COR-L47 (cell line): Measurements from ENCODE around the gene KLHL7.
"Not testable (repeated sequence)": the region's sequence is repeated elsewhere in the genome, so short reads cannot be mapped to it uniquely, and the experiment has no call there.

Experiments
- DNase-seq: peaks from one replicate; lab custom pipeline; 2025; lab: John Stamatoyannopoulos, UW

Gene KLHL7

GRCh38 chr7:23108995-23109394 is 3.4 kb downstream of the KLHL7 start:
- DNase-seq: no peak

GRCh38 chr7:23109470-23109869 is 3.9 kb downstream of the KLHL7 start:
- no peak for DNase-seq

DNA sequence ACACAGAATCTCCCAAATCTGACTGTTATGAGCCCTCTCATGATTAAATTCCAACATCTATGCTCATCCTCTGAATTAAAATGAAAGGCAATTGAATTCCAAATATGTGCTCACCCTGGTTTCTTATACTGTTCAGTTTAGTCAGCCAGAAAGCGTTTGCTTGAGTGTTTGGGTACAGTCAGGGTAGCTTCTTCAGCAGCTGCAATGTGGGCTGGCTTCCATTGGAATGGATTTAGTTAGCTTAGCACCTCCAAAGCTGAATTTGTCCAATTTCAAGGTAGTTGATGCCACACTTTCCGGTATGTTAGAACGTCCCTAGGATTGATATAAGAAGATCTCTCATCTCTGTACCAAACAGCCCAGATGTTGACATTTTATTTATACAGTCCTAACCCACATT is 9.3 kb downstream of the KLHL7 start:
- no peak for DNase-seq

DNA sequence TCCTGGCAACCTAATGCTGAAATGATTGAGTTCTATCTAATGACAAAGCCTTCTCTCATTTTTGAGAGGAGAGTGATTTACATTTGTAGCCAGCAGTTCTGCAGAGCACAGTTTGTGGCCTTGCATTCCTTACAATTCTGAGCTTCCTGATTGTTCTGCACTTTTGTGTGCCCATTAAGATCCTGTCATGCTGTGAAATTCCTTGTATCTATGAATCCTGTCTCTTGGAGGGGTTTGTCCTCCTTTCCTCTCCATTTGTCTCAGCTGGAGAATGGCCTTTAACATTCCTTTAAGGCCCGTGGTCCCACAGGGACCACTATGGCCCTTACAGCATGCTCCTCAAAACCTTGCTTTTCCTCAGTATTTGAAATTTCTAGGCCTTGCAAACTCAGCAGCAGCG is 10.4 kb downstream of the KLHL7 start:
- DNase-seq: no peak

DNA sequence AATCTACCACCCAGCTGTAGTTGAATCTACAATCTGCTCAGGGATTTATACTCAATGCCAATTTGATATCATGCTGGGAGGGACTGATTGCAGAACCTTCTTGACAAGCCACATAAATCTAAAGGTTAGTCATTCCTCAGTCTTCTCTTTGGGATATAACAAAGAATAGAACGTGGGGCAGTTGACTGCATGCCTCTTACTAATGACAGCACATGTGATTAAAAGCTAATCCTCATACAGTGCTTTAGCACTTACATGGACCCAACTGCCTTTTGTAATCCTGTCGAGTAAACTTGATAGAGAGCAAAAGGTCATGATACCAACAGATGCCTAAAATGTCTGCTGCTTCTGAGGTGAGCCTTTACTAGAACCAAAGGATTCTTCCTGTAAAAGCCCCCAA is 12.3 kb downstream of the KLHL7 start:
- DNase-seq: no peak

GRCh38 chr7:23120106-23120505 is 14.5 kb downstream of the KLHL7 start:
- DNase-seq: no peak

DNA sequence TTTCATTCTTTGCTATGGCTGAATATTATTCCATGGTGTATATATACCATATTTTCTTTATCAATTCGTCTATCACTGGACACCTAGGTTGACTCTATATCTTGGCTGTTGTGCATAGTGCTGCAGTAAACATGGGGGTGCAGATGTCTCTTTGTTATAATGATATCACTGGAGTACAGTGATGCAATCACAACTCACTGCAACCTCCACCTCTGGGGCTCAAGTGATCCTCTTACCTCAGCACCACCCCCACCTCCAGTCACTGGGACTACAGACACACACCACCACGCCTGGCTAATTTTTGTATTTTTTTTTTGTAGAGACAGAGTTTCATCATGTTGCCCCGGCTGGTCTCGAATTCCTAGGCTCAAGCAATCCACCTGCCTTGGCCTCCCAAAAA is 15.6 kb downstream of the KLHL7 start:
- DNase-seq: no peak

DNA sequence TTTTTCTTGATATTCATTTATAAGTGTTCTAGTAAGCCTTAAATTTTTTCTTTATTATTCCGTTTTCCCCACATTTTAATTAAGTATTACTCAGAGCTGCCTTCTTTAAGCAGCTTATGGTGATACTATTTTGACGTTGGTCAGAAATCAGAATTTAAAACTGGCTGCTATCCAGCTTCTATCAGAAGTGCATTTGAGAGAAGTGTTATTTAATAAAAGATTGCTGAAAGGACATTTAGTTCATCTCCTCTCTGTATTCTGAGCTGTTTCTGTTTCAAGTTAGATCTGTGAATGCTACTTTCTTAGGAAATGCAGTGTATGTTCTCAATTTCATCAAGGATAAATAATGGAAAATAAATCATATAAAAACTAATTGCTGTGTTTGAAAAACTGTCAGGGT is 17.4 kb downstream of the KLHL7 start:
- DNase-seq: no peak

- no peak for DNase-seq
These were observed 17.9 kb downstream of the KLHL7 start for GRCh38 chr7:23123465-23123864.

DNA sequence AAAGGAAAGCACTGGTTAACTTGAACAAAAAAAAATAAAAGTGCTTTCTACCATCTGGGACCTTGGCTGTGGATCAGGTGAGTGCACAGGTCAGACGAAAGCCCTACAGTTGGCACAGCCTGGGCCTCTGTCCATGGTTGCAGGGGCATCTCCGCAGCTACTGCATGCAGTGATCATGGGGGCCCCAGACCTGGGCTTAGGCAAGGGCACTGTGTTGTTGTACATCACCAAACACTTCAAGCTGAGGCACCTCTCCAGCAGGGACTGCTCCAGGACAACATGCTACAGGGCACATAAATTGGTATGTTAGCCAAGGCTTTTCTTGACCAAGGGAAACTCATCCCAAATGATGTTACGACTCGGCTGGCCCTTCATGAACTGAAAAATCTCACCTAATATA is 23.5 kb downstream of the KLHL7 start:
- no peak for DNase-seq

DNA sequence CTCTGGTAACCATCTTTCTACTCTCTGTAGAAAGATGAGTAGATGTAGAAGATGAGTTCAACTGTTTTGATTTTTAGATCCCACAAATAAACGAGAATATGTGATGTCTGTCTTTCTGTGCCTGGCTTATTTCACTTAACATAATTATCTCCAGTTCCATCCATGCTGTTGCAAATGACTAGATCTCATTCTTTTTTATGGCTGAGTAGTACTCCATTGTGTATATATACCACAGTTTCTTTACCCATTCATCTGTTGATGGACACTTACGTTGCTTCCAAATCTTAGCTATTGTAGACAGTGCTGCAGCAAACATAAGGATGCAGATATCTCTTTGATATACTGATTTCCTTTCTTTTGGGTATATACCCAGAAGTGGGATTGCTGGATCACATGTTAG is 26.2 kb downstream of the KLHL7 start:
- not testable (repeated sequence) for DNase-seq

- DNase-seq: no peak
These were observed 28.2 kb downstream of the KLHL7 start for GRCh38 chr7:23133797-23134196.

DNA sequence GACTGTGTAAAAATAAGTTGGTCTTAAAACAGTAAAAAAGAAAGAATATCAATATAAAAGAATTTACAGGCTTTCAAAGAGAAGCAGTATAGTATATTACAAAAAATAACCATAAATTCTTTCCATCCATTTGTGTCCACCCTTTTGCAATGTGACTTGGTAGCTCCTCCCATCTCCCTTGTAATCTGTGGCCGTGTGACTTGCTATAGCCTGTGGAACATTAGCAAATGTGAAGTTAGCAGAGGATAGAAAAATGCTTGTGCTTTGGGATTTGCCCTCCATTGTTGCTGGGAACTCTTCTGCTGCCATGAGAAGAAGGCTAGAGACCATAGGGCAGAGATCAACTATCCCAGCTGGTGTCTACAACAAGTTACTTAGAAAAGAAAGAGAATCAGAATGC is 30.2 kb downstream of the KLHL7 start:
- DNase-seq: no peak

DNA sequence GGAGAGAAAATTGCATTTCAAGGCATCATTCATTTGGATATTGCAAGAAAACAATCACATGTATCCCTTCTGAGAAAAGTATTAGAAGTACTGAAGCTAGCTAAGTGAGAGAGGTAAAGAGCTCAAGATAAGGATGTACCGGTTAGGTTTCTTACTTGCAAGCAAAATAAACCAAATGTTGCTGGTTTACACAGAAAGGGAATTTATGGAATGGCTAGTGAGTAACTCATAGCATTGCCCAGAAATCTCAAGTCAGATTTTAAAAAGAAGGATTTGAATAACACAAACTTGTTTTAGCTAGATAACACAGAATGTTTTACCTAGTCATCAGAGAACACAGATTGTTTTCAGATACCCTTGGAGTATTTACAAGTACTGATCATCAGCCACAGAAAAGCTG is 30.6 kb downstream of the KLHL7 start:
- DNase-seq: no peak

DNA sequence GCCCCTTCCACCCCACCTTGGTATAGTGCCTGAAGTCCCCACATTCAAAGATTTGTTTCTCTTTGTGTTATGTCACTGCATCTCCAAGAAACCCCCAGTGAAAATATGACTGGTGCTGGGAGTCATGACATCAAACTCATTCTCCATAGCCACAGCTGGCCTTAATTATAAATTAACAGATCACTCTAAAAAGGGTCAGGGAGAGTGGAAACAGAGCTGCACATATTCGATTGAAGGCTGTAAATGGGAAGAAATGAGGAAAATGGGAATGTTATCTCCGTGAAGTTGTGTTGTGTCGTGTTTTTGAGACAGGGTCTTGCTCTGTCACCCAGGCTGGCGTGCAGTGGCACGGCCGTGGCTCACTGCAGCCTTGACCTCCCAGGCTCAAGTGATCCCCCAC is 52.1 kb downstream of the KLHL7 start:
- DNase-seq: no peak

DNA sequence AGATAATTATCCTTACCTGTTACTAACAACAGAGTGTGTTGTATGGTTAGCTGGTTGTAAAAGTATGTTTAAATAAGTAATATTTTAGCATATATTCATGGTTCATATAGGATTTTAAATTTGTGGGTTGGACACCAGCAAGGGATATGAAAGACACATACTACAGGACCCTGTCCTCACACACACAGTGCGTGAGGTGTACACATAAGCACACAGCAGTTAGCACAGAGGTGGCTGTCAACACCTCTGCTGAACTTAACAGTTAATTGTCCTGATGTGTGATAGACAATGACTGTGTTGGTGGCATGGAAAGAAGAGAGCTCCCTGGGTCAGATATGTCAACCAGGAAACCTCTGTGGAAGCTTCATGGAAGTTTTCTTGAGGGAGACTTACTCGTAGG is 53.0 kb downstream of the KLHL7 start:
- DNase-seq: no peak

DNA sequence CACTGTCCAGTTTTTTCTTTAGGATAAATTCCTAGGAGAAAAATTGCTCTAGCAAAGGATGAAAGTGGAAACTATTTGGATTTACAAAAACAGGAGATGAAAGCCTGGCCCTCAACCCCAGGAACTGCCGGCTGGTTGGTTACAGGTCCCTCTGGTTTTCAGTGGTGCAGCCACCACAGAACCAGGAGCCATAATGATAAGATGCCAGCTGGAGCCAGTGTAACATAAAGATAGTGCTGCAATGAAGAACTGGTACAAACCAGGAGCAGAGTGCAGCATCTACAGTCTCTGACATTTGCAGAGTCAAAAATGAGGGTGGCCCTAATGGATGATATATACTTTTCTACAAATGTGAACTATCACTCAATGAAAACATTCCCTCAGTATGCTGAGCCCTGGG is 55.9 kb downstream of the KLHL7 start:
- no peak for DNase-seq

DNA sequence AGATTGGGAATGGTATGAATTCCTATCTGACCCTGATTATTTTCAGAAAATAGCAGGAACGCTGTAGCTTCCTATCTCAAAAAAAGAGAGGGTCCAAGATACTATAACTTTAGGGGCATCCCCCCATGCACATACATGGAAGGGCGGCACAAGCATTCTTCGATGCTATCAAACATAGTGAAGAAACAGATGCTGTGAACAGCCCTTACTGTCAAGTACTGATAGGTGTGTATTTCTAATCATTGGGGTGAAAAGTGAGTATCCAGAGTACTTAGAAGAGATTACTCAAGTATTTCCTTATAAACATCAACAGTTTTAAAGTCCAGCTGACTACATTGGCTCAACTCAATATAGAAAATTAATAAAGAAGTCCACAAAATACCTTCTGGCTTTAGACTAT is 59.3 kb downstream of the KLHL7 start:
- no peak for DNase-seq

GRCh38 chr7:23165316-23165715 is 59.7 kb downstream of the KLHL7 start:
- DNase-seq: no peak

GRCh38 chr7:23167691-23168090 is 62.1 kb downstream of the KLHL7 start:
- DNase-seq: no peak

DNA sequence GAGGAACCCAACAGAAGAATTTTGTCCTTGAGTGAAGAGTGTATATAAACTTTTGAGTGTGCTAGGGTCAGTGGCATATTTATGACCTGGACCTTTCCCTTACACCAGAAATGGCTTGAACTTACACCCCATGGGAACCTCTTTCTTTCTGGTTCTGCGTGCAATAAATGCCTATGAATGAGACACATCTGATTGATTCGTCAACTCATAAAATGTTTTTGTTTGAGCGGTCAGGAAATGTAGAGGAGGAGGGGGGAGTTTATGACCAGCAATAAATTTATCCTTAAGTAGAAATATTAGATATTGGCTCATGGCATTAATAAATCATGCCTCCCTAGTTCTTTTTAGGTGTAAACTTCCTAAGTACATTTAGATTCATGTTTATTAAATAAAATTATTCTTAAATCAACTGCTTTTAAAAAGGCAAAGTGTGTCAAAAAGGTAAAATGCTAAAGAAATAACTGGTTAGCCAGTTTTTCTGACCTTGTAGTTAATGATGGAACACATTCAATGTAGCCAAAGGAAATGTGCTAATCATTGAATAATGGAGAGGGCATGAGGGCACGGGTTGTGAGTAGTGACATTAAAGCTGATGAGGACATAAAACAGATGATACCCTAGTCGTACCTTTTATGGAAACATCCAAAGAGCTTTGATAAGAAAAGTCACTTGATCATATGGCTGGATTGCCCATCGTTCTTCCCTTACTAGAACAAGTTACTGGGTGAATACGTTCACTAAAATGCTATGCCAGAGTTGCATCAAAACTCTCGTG is 62.7 kb downstream of the KLHL7 start:
- DNase-seq: no peak

DNA sequence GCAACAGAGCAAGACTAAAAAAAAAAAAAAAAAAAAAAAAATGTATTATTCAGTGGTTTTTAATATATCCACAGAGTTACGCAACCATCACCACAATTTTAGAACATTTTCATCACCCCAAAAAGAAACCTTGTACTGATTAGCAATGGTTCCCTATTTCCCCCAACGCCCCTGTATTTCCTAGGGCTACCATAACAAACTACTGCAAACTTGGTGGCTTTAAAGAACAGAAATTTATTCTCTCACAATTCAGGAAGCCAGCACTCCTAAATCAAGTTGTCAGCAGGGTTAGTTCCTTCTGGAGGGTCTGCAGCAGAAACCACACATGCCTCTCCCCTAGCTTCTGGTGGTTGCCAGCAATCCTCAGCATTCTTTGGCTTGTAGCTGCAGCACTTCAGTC is 70.4 kb downstream of the KLHL7 start:
- DNase-seq: no peak

DNA sequence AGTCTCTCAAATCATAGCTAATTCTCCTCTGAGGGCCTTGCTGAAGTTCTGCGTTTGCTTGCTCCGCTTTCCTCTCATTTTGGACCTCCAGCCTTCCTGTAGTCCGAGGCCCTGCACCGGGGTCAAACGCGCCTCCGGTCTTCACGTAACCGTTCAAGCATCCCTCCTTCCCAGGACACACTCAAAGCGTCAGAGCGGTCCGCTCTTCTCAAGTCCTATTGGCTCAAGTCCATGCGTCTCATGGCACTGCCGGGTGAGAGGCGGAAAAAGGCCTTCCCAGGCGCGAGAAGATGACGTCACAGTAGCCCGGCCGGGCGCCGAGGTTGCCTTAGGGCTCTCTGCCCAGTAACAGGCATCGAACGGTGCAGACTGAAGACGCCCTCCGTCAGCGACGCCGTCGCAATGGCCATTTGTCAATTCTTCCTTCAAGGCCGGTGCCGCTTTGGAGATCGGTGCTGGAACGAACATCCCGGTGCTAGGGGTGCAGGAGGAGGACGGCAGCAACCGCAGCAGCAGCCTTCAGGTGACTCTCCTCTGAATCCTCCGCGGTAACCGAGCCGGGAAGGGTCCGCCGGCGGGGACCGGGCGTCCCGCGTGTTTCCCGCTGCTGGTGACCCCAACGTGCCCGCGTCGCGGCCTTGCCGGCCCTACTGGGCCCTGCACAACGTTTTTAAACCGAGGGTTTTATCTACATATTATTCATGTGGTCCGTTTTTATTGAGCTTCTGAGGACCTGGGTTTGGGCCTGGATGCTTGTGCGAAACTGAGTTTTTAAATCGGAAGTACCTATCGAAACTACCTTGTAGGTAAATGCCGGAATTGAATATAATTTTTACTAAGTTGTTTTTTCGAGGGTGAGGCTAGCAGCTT is 76.3 kb downstream of the KLHL7 start, which contains the start of gene NUP42:
TSS of gene NUP42 (plus strand) at position 365 of the 870 bp plus-strand sequence. CDS start at position 403, 38 bp downstream.
- DNase-seq: peak; percentile 99
